Lower lobe of right lung (tissue), 2 donors: Measurements from ENCODE around the gene FNIP2. TPM values are rescaled to one million over a fixed set of nuclear protein-coding genes. Genes with fewer than 3 reads are reported as not detected.
A peak's percentile ranks its signal among the peaks of the same experiment; 100 is the strongest.

Source experiments
- ATAC-seq, 2 donors: fragments of 200-7000 bp; cut with Tn5 transposase; one replicate each; pipeline ENCODE4 v1.9.1; 2020 to 2022; ENCODE audit warnings: mild to moderate bottlenecking in 2 of 2, moderate library complexity in 2 of 2
- DNase-seq: peaks from one replicate; pipeline ENCODE4 v3.0.0-alpha.2; 2020
- H3K27ac ChIP-seq: fragments of 200-600 bp; one replicate; pipeline ENCODE4 v1.8.0; 2022
- H3K27me3 ChIP-seq: fragments of 200-600 bp; one replicate; pipeline ENCODE4 v1.8.0; 2022; ENCODE audit warnings: low read depth
- H3K36me3 ChIP-seq: fragments of 200-600 bp; one replicate; pipeline ENCODE4 v1.8.0; 2022; ENCODE audit warnings: mild to moderate bottlenecking
- H3K4me1 ChIP-seq: fragments of 200-600 bp; one replicate; pipeline ENCODE4 v1.8.0; 2022
- H3K4me3 ChIP-seq: fragments of 200-600 bp; one replicate; pipeline ENCODE4 v1.8.0; 2022; ENCODE audit warnings: mild to moderate bottlenecking
- H3K9me3 ChIP-seq: fragments of 200-600 bp; one replicate; pipeline ENCODE4 v1.8.0; 2022
- CTCF ChIP-seq: fragments of 200-600 bp; IDR thresholded peaks from one replicate; pipeline ENCODE4 v1.8.0; 2022; ENCODE audit warnings: antibody characterized with exemption, mild to moderate bottlenecking
- intact Hi-C: fragments of 100-400 bp; cut with DNase I; formaldehyde crosslinking; loops from one replicate; pipeline ENCODE4 v1.11.0; 2022
- total RNA-seq: library from RNA; stranded (reverse); fragmentation: NEBNext Ultra II Directional; extraction: Animal tissue kit (Norgen Biotek cat#: 25700); gene quantifications from one replicate; pipeline ENCODE4 v1.2.1, GENCODE V29; 2021
- donor health status: DM: no; HTN: yes; CAD: no; lungs with severe emphysema.

FNIP2 gene
- total RNA-seq, 1 donor from 2014 or later = 90.7 TPM

- H3K27ac ChIP-seq = no peak overlapping the region
- peak in 1 of 2 donors; percentile 28 for ATAC-seq
These were observed 2.3 kb upstream of the FNIP2 start for GRCh38 chr4:158766434-158767044.

GRCh38 chr4:158767451-158767850, 1.4 kb upstream of the FNIP2 start:
- H3K9me3 ChIP-seq = no peaks in the 10 kb centered on the region
- H3K27me3 ChIP-seq = no peaks in the 10 kb centered on the region
- no peaks in the 10 kb centered on the region for H3K36me3 ChIP-seq
- intact Hi-C loops = no loop called here
- no peak for DNase-seq
- no peak overlapping the region for H3K4me3 ChIP-seq
- TF ChIP-seq CTCF = no peak
- ATAC-seq = no peak
- no peak overlapping the region for H3K27ac ChIP-seq
- H3K4me1 ChIP-seq = peaks cover 41% of the 10 kb centered on the region

More at GRCh38 chr4:158766434-158767044, 2.3 kb upstream of the FNIP2 start:
- intact Hi-C loops = no loop called here
- H3K9me3 ChIP-seq = no peaks in the 10 kb centered on the region
- DNase-seq = no peak
- H3K4me1 ChIP-seq = peaks cover 34% of the 10 kb centered on the region
- H3K4me3 ChIP-seq = no peak overlapping the region
- TF ChIP-seq CTCF = no peak
- no peaks in the 10 kb centered on the region for H3K27me3 ChIP-seq
- H3K36me3 ChIP-seq = no peaks in the 10 kb centered on the region

- peak; percentile 45 to 59 for ATAC-seq
- intact Hi-C loops = no loop called here
These were observed 522 bp downstream of the FNIP2 start for GRCh38 chr4:158769175-158769921.

GRCh38 chr4:158770671-158771070, 1.8 kb downstream of the FNIP2 start:
- no peaks in the 10 kb centered on the region for H3K9me3 ChIP-seq
- no peaks in the 10 kb centered on the region for H3K36me3 ChIP-seq
- ATAC-seq (no peak), DNase-seq (no peak)
- intact Hi-C loops = loop anchor here (10.0 kb wide), 1 partner anchor 54 kb away; no protein-coding TSS in a partner anchor
- no peaks in the 10 kb centered on the region for H3K27me3 ChIP-seq
- no peak for TF ChIP-seq CTCF
- H3K4me3 ChIP-seq = peak overlapping the region; percentile 85
- peaks cover 54% of the 10 kb centered on the region for H3K4me1 ChIP-seq
- no peak overlapping the region for H3K27ac ChIP-seq

More at GRCh38 chr4:158769175-158769921, 522 bp downstream of the FNIP2 start:
- peak; percentile 64 for DNase-seq
- H3K4me3 ChIP-seq = peak overlapping the region; percentile 85
- H3K27me3 ChIP-seq = no peaks in the 10 kb centered on the region
- no peak for TF ChIP-seq CTCF
- H3K4me1 ChIP-seq = peaks cover 41% of the 10 kb centered on the region
- no peaks in the 10 kb centered on the region for H3K36me3 ChIP-seq
- no peaks in the 10 kb centered on the region for H3K9me3 ChIP-seq
- peak overlapping the region; percentile 86 for H3K27ac ChIP-seq

- intact Hi-C loops = loop anchor here (10.0 kb wide), 1 partner anchor 53 kb away; no protein-coding TSS in a partner anchor
- H3K27me3 ChIP-seq = no peaks in the 10 kb centered on the region
- ATAC-seq (no peak), DNase-seq (no peak)
- TF ChIP-seq CTCF = no peak
- peak overlapping the region; percentile 85 for H3K4me3 ChIP-seq
- peaks cover 63% of the 10 kb centered on the region for H3K4me1 ChIP-seq
- H3K27ac ChIP-seq = peak overlapping the region; percentile 34
- no peaks in the 10 kb centered on the region for H3K36me3 ChIP-seq
- no peaks in the 10 kb centered on the region for H3K9me3 ChIP-seq
These were observed 3.0 kb downstream of the FNIP2 start for GRCh38 chr4:158771776-158772175.
